GM23248 (cell line): ENCODE results near the gene CHMP3. TPM values are rescaled to one million over a fixed set of nuclear protein-coding genes. Genes with fewer than 3 reads are reported as not detected.

ENCODE experiments used
- DNase-seq: peaks from one replicate; pipeline ENCODE4 v3.0.0-alpha.2; 2015
- H2AFZ ChIP-seq: fragments of 200-600 bp; sonication (generic); 2 replicates; pipeline ENCODE4 v1.6.1; 2016; ENCODE audit warnings: antibody characterized with exemption
- H3F3A ChIP-seq: fragments of 200-600 bp; sonication (generic); 2 replicates; pipeline ENCODE4 v1.6.1; 2016; ENCODE audit warnings: mild to moderate bottlenecking, antibody characterized with exemption, mixed run types; ENCODE audit not compliant: insufficient read depth
- H3K27ac ChIP-seq: fragments of 200-600 bp; sonication (generic); 2 replicates; pipeline ENCODE4 v1.5.1; 2016; ENCODE audit warnings: mild to moderate bottlenecking
- H3K27me3 ChIP-seq: fragments of 200-600 bp; sonication (generic); replicated peaks from 2 replicates; pipeline ENCODE4 v1.6.1; 2016; ENCODE audit warnings: mild to moderate bottlenecking; ENCODE audit not compliant: insufficient read depth
- H3K36me3 ChIP-seq: fragments of 200-600 bp; sonication (generic); 2 replicates; pipeline ENCODE4 v1.6.1; 2016; ENCODE audit warnings: low read depth, mild to moderate bottlenecking
- H3K4me1 ChIP-seq: fragments of 200-600 bp; sonication (generic); 2 replicates; pipeline ENCODE4 v1.6.1; 2016; ENCODE audit warnings: mild to moderate bottlenecking; ENCODE audit not compliant: insufficient read depth
- H3K4me2 ChIP-seq: fragments of 200-600 bp; sonication (generic); one replicate; pipeline ENCODE4 v1.6.1; 2016; ENCODE audit warnings: mild to moderate bottlenecking; ENCODE audit not compliant: unreplicated experiment
- H3K4me3 ChIP-seq: fragments of 200-600 bp; sonication (generic); 2 replicates; pipeline ENCODE4 v1.5.1; 2016; ENCODE audit warnings: mild to moderate bottlenecking
- H3K79me2 ChIP-seq: fragments of 200-600 bp; sonication (generic); 2 replicates; pipeline ENCODE4 v1.6.1; 2016; ENCODE audit warnings: mild to moderate bottlenecking; ENCODE audit not compliant: insufficient read depth
- H3K9ac ChIP-seq: fragments of 200-600 bp; sonication (generic); 2 replicates; pipeline ENCODE4 v1.6.1; 2016; ENCODE audit warnings: mild to moderate bottlenecking
- H3K9me2 ChIP-seq: fragments of 200-600 bp; sonication (generic); 2 replicates; pipeline ENCODE4 v1.6.1; 2016; ENCODE audit warnings: mixed run types, mild to moderate bottlenecking, moderate library complexity; ENCODE audit not compliant: insufficient read depth
- H3K9me3 ChIP-seq: fragments of 200-600 bp; sonication (generic); one replicate; pipeline ENCODE4 v1.6.1; 2017; ENCODE audit warnings: low read depth
- H4K20me1 ChIP-seq: fragments of 200-600 bp; sonication (generic); 2 replicates; pipeline ENCODE4 v1.6.0; 2016; ENCODE audit not compliant: insufficient read depth
- EZH2 ChIP-seq: fragments of 200-600 bp; sonication (generic); IDR thresholded peaks from 2 replicates; pipeline ENCODE4 v1.6.1; 2018; ENCODE audit warnings: antibody characterized with exemption, mild to moderate bottlenecking; ENCODE audit not compliant: insufficient read depth, poor library complexity, severe bottlenecking
- EZH2phosphoT487 ChIP-seq: fragments of 200-600 bp; sonication (generic); IDR thresholded peaks from 2 replicates; pipeline ENCODE4 v1.6.1; 2018; ENCODE audit warnings: antibody characterized with exemption, moderate library complexity, mild to moderate bottlenecking, low read depth; ENCODE audit not compliant: insufficient read depth
- WGBS, 2 experiments: methylation state at CpG; one replicate each; pipeline ENCODE4 v1.1.6; 2015 to 2017; ENCODE audit warnings: low lambda C conversion rate in 2 of 2, low coverage in 1 of 2; ENCODE audit errors: missing lambda C conversion rate in 2 of 2; 5-methylcytosine and 5-hydroxymethylcytosine counted together
- in situ Hi-C: fragments of 300-500 bp; cut with MboI; formaldehyde crosslinking; loops from 2 replicates; pipeline ENCODE4 v1.15.0; 2020
- polyA plus RNA-seq: library from polyadenylated mRNA; unstranded; fragments of >200 nt; fragmentation: Nextera tagmentation; extraction: Ambion mirVana; gene quantifications from 2 replicates; pipeline ENCODE4 v1.2.1, GENCODE V29; 2016
- small RNA-seq: library from RNA; depleted of rRNA; stranded (forward); fragments of <200 nt; gene quantifications from one replicate; pipeline ENCODE3, GENCODE V24; 2014; ENCODE audit warnings: low read depth, low replicate concordance
- total RNA-seq: library from RNA; depleted of rRNA; stranded (reverse); fragments of >200 nt; shearing (Covaris generic); gene quantifications from 2 replicates; pipeline ENCODE4 v1.2.3, GENCODE V29; 2014; rRNA removed

CHMP3 gene
- total and polyA plus RNA-seq, 2 experiments from 2014 or later = 74.5 to 81.2 TPM

- no peak overlapping the region for H2AFZ ChIP-seq
- no peaks in the 10 kb centered on the region for H3K27me3 ChIP-seq
- TF ChIP-seq EZH2 (no peak), EZH2phosphoT487 (no peak)
- H3K27ac ChIP-seq = peak overlapping the region; percentile 48
- DNase-seq = no peak
- peak overlapping the region; percentile 28; the same call in 1 of the 2 replicates for H3K9ac ChIP-seq
- in situ Hi-C loops = no loop called here
- 0 out of 2 replicates have a peak overlapping the region, but pooled peaks have one; percentile 10 for H3K4me3 ChIP-seq
- peaks cover 24% of the 10 kb centered on the region for H3K4me1 ChIP-seq
- no peaks in the 10 kb centered on the region for H3K9me3 ChIP-seq
- H3K9me2 ChIP-seq = no peaks in the 10 kb centered on the region
- H4K20me1 ChIP-seq = peaks cover 10% of the 10 kb centered on the region; the same call in 1 of the 2 replicates
- H3F3A ChIP-seq = peaks cover 25% of the 10 kb centered on the region
- peaks cover 81% of the 10 kb centered on the region for H3K36me3 ChIP-seq
- peaks cover 96% of the 10 kb centered on the region for H3K79me2 ChIP-seq
- H3K4me2 ChIP-seq = peak overlapping the region; percentile 41
These were observed 109.0 kb downstream of the CHMP3 start for GRCh38 chr2:86454238-86454637.

GRCh38 chr2:86453836-86454235 is 109.4 kb downstream of the CHMP3 start:
- no peak for TF ChIP-seq EZH2phosphoT487
- TF ChIP-seq EZH2 = no peak
- Histone ChIP-seq H3K9me3 (no peaks in the 10 kb centered on the region), H3K4me1 (peaks cover 26% of the 10 kb centered on the region), H3K79me2 (peaks cover 96% of the 10 kb centered on the region), H3K36me3 (peaks cover 81% of the 10 kb centered on the region), H3K27ac (peak overlapping the region; percentile 48), H4K20me1 (peaks cover 14% of the 10 kb centered on the region; the same call in 1 of the 2 replicates), H2AFZ (no peak overlapping the region), H3K4me3 (0 out of 2 replicates have a peak overlapping the region, but pooled peaks have one; percentile 10), H3K27me3 (no peaks in the 10 kb centered on the region), H3K9me2 (no peaks in the 10 kb centered on the region), H3K4me2 (peak overlapping the region; percentile 41), H3F3A (peaks cover 25% of the 10 kb centered on the region), H3K9ac (peak overlapping the region; percentile 28; the same call in 1 of the 2 replicates)
- WGBS, 2 experiments = 3 to 5% methylated on average over 2 of the region's 2 CpGs
- DNase-seq = peak; percentile 67
- in situ Hi-C loops = no loop called here

Small RNA genes lying within 50 kb of the gene (small RNA-seq; reads per million reads assigned to genes)
- gene RNU6-640P = not detected

Other genes starting within 250 kb of the CHMP3 start
- not detected in 2 replicates for gene REEP1, start 225.8 kb downstream of the CHMP3 start, total RNA-seq
- 0.27 TPM in 1 of 2 replicates, not detected in the other for gene REEP1, start 225.8 kb downstream of the CHMP3 start, polyA plus RNA-seq
- 23.6 and 24.4 TPM in 2 replicates for gene KDM3A, start 122.1 kb downstream of the CHMP3 start, total RNA-seq
- gene KDM3A, start 122.1 kb downstream of the CHMP3 start, polyA plus RNA-seq = 13.1 and 14.6 TPM in 2 replicates
- gene RNF103, start 60.4 kb upstream of the CHMP3 start, total RNA-seq = 21.7 and 24.4 TPM in 2 replicates
- gene RNF103, start 60.4 kb upstream of the CHMP3 start, polyA plus RNA-seq = 11.6 and 13.2 TPM in 2 replicates
- 21.2 and 38.1 TPM in 2 replicates for gene RMND5A, start 156.8 kb upstream of the CHMP3 start, total RNA-seq
- 6.8 and 7.2 TPM in 2 replicates for gene RMND5A, start 156.8 kb upstream of the CHMP3 start, polyA plus RNA-seq
- gene CD8A, start 227.5 kb upstream of the CHMP3 start, total RNA-seq = 0.86 TPM in 1 of 2 replicates, not detected in the other
- gene CD8A, start 227.5 kb upstream of the CHMP3 start, polyA plus RNA-seq = not detected in 2 replicates